Panc1 (cell line): ENCODE data around the gene SLC7A5. TPM values are rescaled to one million over a fixed set of nuclear protein-coding genes. Genes with fewer than 3 reads are reported as not detected.
"Not testable (repeated sequence)": the region's sequence is repeated elsewhere in the genome, so short reads cannot be mapped to it uniquely, and the experiment has no call there.

Experiments used
- ATAC-seq: fragments of 200-7000 bp; cut with Tn5 transposase; 2 replicates; pipeline ENCODE4 v1.9.1; 2020; ENCODE audit warnings: mild to moderate bottlenecking, moderate library complexity
- BruUV-seq: library from RNA; stranded (reverse); fragments of 400-500 nt; replicated peaks from 2 replicates; lab custom pipeline; 2021; lab: Mats Ljungman, UMichigan
- CTCF ChIA-PET: fragments of 300-600 bp; sonication (Branson Sonifier 250); formaldehyde crosslinking; loops from one replicate; lab custom pipeline; 2022; ENCODE audit warnings: antibody characterized with exemption; lab: Charles Lee
- POLR2A ChIA-PET: fragments of 300-600 bp; sonication (Branson Sonifier 250); formaldehyde crosslinking; loops from one replicate; lab custom pipeline; 2022; ENCODE audit warnings: antibody characterized with exemption; lab: Charles Lee
- DNase-seq: peaks from one replicate; pipeline ENCODE4 v3.0.0-alpha.2; 2010; ENCODE audit warnings: low read depth, low spot score
- H3K27ac ChIP-seq: 2 replicates; pipeline ENCODE4 v1.5.1; 2011; ENCODE audit warnings: mild to moderate bottlenecking, low read length, inconsistent platforms
- H3K27me3 ChIP-seq: fragments of 200-500 bp; sonication (Bioruptor generic); 2 replicates; pipeline ENCODE4 v1.6.0; 2014; ENCODE audit warnings: low read length, inconsistent platforms; ENCODE audit not compliant: control insufficient read depth, insufficient read depth
- H3K36me3 ChIP-seq: fragments of 200-500 bp; sonication (Bioruptor generic); 2 replicates; pipeline ENCODE4 v1.5.1; 2014; ENCODE audit warnings: inconsistent platforms, mild to moderate bottlenecking, low read length, moderate library complexity; ENCODE audit not compliant: control insufficient read depth, insufficient read depth
- H3K4me1 ChIP-seq: 2 replicates; pipeline ENCODE4 v1.5.1; 2011; ENCODE audit warnings: inconsistent platforms, mild to moderate bottlenecking, low read length, moderate library complexity; ENCODE audit not compliant: control insufficient read depth, insufficient read depth
- H3K4me3 ChIP-seq, 2 experiments: 2 replicates each; pipeline ENCODE4 v1.5.1; 2011 to 2012; ENCODE audit warnings: low read depth in 2 of 2, low read length in 2 of 2, mild to moderate bottlenecking in 2 of 2, inconsistent platforms in 1 of 2, moderate library complexity in 1 of 2
- H3K9me3 ChIP-seq: fragments of 200-500 bp; sonication (Bioruptor generic); 2 replicates; pipeline ENCODE4 v1.5.1; 2014; ENCODE audit warnings: low read depth, mild to moderate bottlenecking, inconsistent platforms, low read length, moderate library complexity; ENCODE audit not compliant: control insufficient read depth, insufficient read depth
- CTCF ChIP-seq: fragments of 450-650 bp; IDR thresholded peaks from 2 replicates; pipeline ENCODE4 v1.5.1; 2017; ENCODE audit warnings: mild to moderate bottlenecking
- POLR2AphosphoS5 ChIP-seq: IDR thresholded peaks from 2 replicates; pipeline ENCODE4 v1.6.1; 2012; ENCODE audit warnings: mild to moderate bottlenecking, low read depth, low read length, moderate library complexity
- REST ChIP-seq, 2 experiments: IDR thresholded peaks; 2 replicates each; pipeline ENCODE4 v1.6.1; 2011 to 2012; ENCODE audit warnings: low read depth in 2 of 2, control low read depth in 1 of 2, low read length in 1 of 2, mild to moderate bottlenecking in 1 of 2, moderate library complexity in 1 of 2; ENCODE audit not compliant: insufficient read depth in 1 of 2
- SIN3A ChIP-seq: IDR thresholded peaks from 2 replicates; pipeline ENCODE4 v1.6.1; 2012; ENCODE audit warnings: low read depth, mild to moderate bottlenecking, low read length, moderate library complexity, borderline replicate concordance; ENCODE audit not compliant: insufficient read depth
- TCF7L2 ChIP-seq: IDR thresholded peaks from 2 replicates; pipeline ENCODE4 v1.6.1; 2011; ENCODE audit warnings: mild to moderate bottlenecking, low read depth, low read length, inconsistent platforms
- in situ Hi-C: cut with HindIII; loops from 2 replicates; pipeline ENCODE4 v1.10.0; 2016; ENCODE audit warnings: low sequenced_read_pairs, low pct_unique_long_range_greater_than_20kb
- intact Hi-C: fragments of 100-400 bp; cut with micrococcal nuclease; formaldehyde crosslinking; loops from one replicate; pipeline ENCODE4 v1.10.0; 2022; ENCODE audit not compliant: unreplicated experiment
- total RNA-seq: library from RNA; stranded (reverse); gene quantifications from one replicate; pipeline ENCODE4 v1.2.1, GENCODE V29; 2021; ENCODE audit not compliant: unreplicated experiment

Gene SLC7A5
- total RNA-seq, 1 experiment from 2014 or later = 231 TPM

- BruUV-seq, H3K36me3 ChIP-seq, H3K27ac ChIP-seq, CTCF ChIA-PET, H3K4me1 ChIP-seq, H3K9me3 ChIP-seq, intact Hi-C loops, in situ Hi-C loops, H3K4me3 ChIP-seq, DNase-seq, POLR2A ChIA-PET, H3K27me3 ChIP-seq: not testable (repeated sequence)
- ATAC-seq = peak; percentile 45
Measured at GRCh38 chr16:87885371-87885967, 16.2 kb upstream of the SLC7A5 start.

- TF ChIP-seq POLR2AphosphoS5 (no peak), REST (IDR thresholded peaks at IDR 0.05; ENCODE audit: insufficient read depth in 1 of 2, low read depth in 2 of 2, low read length in 1 of 2) (no peak)
Measured at GRCh38 chr16:87882436-87883019, 13.2 kb upstream of the SLC7A5 start.

GRCh38 chr16:87881324-87882200, 12.3 kb upstream of the SLC7A5 start:
- BruUV-seq = no TSS peak
- H3K27ac ChIP-seq = no peak overlapping the region
- DNase-seq (no peak), ATAC-seq (no peak)
- ChIA-PET POLR2A (no interaction called here), CTCF (no interaction called here)
- H3K27me3 ChIP-seq = no peaks in the 10 kb centered on the region
- intact Hi-C loops (no loop called here), in situ Hi-C loops (no loop called here)
- H3K4me3 ChIP-seq = no peak overlapping the region
- H3K36me3 ChIP-seq = no peaks in the 10 kb centered on the region
- no peaks in the 10 kb centered on the region for H3K9me3 ChIP-seq
- H3K4me1 ChIP-seq = no peaks in the 10 kb centered on the region
- TF ChIP-seq REST (IDR thresholded peaks at IDR 0.05; ENCODE audit: insufficient read depth in 1 of 2, low read depth in 2 of 2, low read length in 1 of 2) = no peak
- TF ChIP-seq SIN3A = no peak
- TF ChIP-seq CTCF = no peak
- no peak for TF ChIP-seq POLR2AphosphoS5
- TF ChIP-seq TCF7L2 = no peak

More at GRCh38 chr16:87882436-87883019, 13.2 kb upstream of the SLC7A5 start:
- DNase-seq (no peak), ATAC-seq (no peak)
- ChIA-PET CTCF (no interaction called here), POLR2A (no interaction called here)
- intact Hi-C loops (no loop called here), in situ Hi-C loops (no loop called here)
- no peaks in the 10 kb centered on the region for H3K9me3 ChIP-seq
- H3K4me3 ChIP-seq = no peak overlapping the region
- H3K36me3 ChIP-seq = no peaks in the 10 kb centered on the region
- H3K27me3 ChIP-seq = no peaks in the 10 kb centered on the region
- BruUV-seq = no TSS peak
- H3K4me1 ChIP-seq = no peaks in the 10 kb centered on the region
- H3K27ac ChIP-seq = no peak overlapping the region
